ENCODE measurements around the gene CCSER2.

CCSER2 gene

DNA sequence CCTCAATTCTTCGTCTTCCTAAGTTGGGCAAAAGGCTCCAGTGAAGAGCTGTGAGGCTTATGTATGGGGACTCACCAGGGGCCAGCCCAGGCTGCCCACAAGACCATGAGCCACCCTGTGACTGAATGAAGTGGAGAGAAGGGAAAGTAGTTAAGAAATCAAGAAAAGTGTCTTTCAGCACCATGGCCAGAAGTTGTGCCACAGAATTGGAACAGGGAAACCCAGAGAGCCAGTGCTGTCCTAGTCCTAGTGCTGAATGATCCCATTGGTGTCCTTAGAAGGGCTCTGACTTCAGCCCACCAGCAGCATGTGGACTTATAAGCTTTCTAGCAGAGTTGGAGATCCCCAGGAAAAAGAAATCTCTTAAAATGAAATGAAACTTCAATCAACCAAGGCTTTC lies 37.0 kb upstream of the CCSER2 start:
- peak; percentile 47 for DNase-seq (ENCODE audit: low read depth)
- H3K4me3 ChIP-seq (ENCODE audit: low read length), result no peak overlapping the region
- TF ChIP-seq, protein P1, sequence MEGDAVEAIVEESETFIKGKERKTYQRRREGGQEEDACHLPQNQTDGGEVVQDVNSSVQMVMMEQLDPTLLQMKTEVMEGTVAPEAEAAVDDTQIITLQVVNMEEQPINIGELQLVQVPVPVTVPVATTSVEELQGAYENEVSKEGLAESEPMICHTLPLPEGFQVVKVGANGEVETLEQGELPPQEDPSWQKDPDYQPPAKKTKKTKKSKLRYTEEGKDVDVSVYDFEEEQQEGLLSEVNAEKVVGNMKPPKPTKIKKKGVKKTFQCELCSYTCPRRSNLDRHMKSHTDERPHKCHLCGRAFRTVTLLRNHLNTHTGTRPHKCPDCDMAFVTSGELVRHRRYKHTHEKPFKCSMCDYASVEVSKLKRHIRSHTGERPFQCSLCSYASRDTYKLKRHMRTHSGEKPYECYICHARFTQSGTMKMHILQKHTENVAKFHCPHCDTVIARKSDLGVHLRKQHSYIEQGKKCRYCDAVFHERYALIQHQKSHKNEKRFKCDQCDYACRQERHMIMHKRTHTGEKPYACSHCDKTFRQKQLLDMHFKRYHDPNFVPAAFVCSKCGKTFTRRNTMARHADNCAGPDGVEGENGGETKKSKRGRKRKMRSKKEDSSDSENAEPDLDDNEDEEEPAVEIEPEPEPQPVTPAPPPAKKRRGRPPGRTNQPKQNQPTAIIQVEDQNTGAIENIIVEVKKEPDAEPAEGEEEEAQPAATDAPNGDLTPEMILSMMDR (conservative IDR thresholded peaks at IDR 0.05; ENCODE audit: low read length), result no peak

- H3K4me3 ChIP-seq (ENCODE audit: low read length), result no peak overlapping the region
- DNase-seq (ENCODE audit: low read depth), result no peak
- TF ChIP-seq, protein P1 (conservative IDR thresholded peaks at IDR 0.05; ENCODE audit: low read length), result no peak
These were observed 35.9 kb upstream of the CCSER2 start for GRCh38 chr10:84292502-84292901.

DNA sequence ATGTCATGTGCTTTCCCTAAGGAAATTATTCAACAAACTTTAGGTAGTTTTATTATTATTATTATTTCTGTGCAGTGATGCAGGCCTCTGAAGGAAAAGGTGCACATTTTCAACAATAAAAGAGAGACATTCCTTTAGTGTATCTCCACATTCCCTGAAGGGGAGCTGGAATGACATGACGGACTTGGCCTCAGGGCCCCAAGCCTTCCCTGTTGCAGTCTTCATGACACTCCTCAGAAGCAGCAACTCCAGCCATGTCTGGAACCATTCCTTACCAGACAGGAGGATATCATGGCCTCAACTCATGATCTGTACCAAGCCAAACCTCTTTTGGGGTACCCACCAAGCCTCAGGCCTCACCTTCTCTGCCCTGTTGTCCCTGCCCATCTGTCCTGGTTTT lies 35.2 kb upstream of the CCSER2 start:
- no peak for DNase-seq (ENCODE audit: low read depth)
- TF ChIP-seq, protein P1 (conservative IDR thresholded peaks at IDR 0.05; ENCODE audit: low read length), result no peak
- H3K4me3 ChIP-seq (ENCODE audit: low read length), result no peak overlapping the region

- TF ChIP-seq, protein P1 (conservative IDR thresholded peaks at IDR 0.05; ENCODE audit: low read length), result no peak
- no peak overlapping the region for H3K4me3 ChIP-seq (ENCODE audit: low read length)
- no peak for DNase-seq (ENCODE audit: low read depth)
These were observed 34.8 kb upstream of the CCSER2 start for GRCh38 chr10:84293574-84294016.

GRCh38 chr10:84294766-84295447 lies 33.5 kb upstream of the CCSER2 start:
- TF ChIP-seq, protein P1 (conservative IDR thresholded peaks at IDR 0.05; ENCODE audit: low read length), result no peak
- DNase-seq (ENCODE audit: low read depth), result no peak
- no peak overlapping the region for H3K4me3 ChIP-seq (ENCODE audit: low read length)

DNA sequence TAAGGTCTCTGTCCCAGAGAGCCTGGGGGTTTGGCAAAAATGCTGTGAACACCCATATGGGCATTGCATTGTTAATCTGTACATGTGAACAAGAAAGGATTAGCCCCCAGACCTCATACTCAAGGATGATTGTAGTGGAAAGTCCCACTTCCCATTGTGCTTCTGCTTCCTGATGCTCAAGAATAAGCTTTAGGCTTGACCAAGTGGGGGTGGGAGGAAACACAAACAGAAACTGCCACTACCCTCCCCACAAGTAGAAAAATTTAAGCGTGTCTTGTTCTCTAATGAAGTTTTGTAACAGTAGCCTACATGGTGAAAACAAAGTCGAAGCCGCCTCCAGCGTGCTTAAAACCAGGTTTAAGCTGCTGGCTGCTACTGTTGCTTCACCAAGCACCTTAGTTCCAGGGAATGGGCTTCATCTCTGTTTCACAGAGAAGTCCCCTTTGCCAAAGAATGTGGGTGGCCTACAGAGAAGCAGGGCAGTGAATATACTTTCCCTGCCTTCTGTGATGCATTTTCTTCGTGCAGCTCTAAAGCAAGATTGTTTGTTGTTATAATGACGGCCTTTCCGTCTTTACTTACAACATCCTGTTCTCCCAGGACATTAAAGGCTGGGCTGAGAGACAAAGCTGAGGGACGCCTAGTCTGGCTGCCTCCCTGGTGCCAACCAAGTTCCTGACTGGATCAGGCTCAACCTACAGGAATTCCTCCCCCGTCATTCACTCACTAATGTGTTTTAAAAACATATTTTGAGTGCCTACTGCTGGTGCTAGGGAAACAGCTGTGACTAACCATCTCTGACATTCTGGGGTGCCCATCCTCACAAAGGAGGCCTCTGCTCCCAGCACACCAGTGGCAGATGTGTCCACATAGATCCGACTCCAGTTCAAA lies 32.1 kb upstream of the CCSER2 start:
- peak; percentile 57 for DNase-seq (ENCODE audit: low read depth)
- no peak overlapping the region for H3K4me3 ChIP-seq (ENCODE audit: low read length)

More for the DNA sequence above, 32.1 kb upstream of the CCSER2 start:
- TF ChIP-seq, protein P1 (conservative IDR thresholded peaks at IDR 0.05; ENCODE audit: low read length), result no peak
